ENCODE measurements around the gene GRIP1. TPM values are rescaled to one million over a fixed set of nuclear protein-coding genes. Genes with fewer than 3 reads are reported as not detected.

Gene GRIP1
- total and polyA plus RNA-seq, 2 donors (not counting 1 experiment from before 2014, with no cell fraction given): 0.12 TPM; not detected in 1

DNA sequence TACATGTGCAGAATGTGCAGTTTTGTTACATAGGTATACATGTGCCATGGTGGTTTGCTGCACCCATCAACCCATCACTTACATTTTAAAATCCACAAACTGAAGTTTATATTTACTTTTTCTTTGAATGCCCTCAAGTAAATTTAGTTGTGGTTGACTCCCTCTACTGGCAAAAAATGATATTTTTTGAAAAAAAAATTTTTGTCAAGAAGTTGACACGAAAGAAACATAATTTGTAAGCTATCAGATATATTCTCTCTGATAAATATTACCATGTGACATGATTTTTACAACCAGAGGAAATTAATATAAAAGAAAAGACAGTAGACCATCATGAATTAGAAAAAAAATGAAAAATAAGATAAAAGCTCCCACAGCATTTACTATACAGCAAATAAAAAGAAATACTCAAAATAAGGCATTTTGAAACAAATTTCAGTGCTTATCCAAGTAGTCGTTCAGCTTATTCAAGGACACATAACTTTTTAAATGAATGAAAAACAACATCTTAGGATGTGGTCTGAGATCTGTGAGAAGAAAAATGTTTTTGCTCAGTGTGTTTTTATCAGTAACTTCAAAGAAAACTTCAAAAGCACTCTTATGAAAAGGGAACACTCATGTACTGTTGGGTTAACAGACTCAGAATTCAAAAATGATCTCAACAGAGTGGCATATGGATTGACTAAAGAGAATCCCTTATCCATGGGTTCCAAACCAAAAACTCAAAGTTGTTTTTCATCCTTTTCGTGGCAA, 30.0 kb upstream of the GRIP1 start:
- H3K4me2 ChIP-seq (ENCODE audit: extremely low read depth, insufficient read depth, low read length): no peak overlapping the region
- no peak overlapping the region for H3K4me3 ChIP-seq (replicated peaks in 1 of 4; ENCODE audit: control extremely low read depth in 1 of 4, insufficient read depth in 1 of 4, low read depth in 3 of 4, low read length in 4 of 4)
- H3K9ac ChIP-seq (ENCODE audit: insufficient read depth, low read length): no peak overlapping the region
- H3K4me1 ChIP-seq (ENCODE audit: control insufficient read depth, extremely low read depth, insufficient read depth, low read length): no peaks in the 10 kb centered on the region
- H3K79me2 ChIP-seq (ENCODE audit: control insufficient read depth, insufficient read depth, low read length): no peaks in the 10 kb centered on the region
- H3K36me3 ChIP-seq (ENCODE audit: control insufficient read depth, insufficient read depth, low read length): no peaks in the 10 kb centered on the region
- H3K9me3 ChIP-seq (ENCODE audit: control insufficient read depth, insufficient read depth, low read depth, low read length): no peaks in the 10 kb centered on the region
- no peak overlapping the region for H3K27ac ChIP-seq (ENCODE audit: insufficient read depth, low read length)
- H2AFZ ChIP-seq (ENCODE audit: low read length): no peak overlapping the region
- TF ChIP-seq CTCF (conservative IDR thresholded peaks at IDR 0.05 in 1 of 2, IDR thresholded peaks at IDR 0.05 in 1 of 2; ENCODE audit: low read depth in 1 of 2, low read length in 2 of 2) (peak in 1 of 2 donors; percentile 36), EZH2 (IDR thresholded peaks at IDR 0.05; ENCODE audit: low read length, missing control alignments) (no peak)
- no peaks in the 10 kb centered on the region for H3K27me3 ChIP-seq (ENCODE audit: control insufficient read depth, insufficient read depth, low read length)
- peak in 1 of 2 donors; percentile 18 for DNase-seq (ENCODE audit: low read depth in 2 of 2)
- no peaks in the 10 kb centered on the region for H4K20me1 ChIP-seq (ENCODE audit: control insufficient read depth, extremely low read depth, insufficient read depth, low read length)

GRCh38 chr12:66707002-66707697, 28.3 kb upstream of the GRIP1 start:
- H3K27me3 ChIP-seq (ENCODE audit: control insufficient read depth, insufficient read depth, low read length): no peaks in the 10 kb centered on the region
- no peak overlapping the region for H3K9ac ChIP-seq (ENCODE audit: insufficient read depth, low read length)
- no peaks in the 10 kb centered on the region for H3K9me3 ChIP-seq (ENCODE audit: control insufficient read depth, insufficient read depth, low read depth, low read length)

More at GRCh38 chr12:66707002-66707697, 28.3 kb upstream of the GRIP1 start:
- no peaks in the 10 kb centered on the region for H3K36me3 ChIP-seq (ENCODE audit: control insufficient read depth, insufficient read depth, low read length)
- TF ChIP-seq EZH2 (IDR thresholded peaks at IDR 0.05; ENCODE audit: low read length, missing control alignments) (no peak), CTCF (conservative IDR thresholded peaks at IDR 0.05 in 1 of 2, IDR thresholded peaks at IDR 0.05 in 1 of 2; ENCODE audit: low read depth in 1 of 2, low read length in 2 of 2) (no peak)
- H4K20me1 ChIP-seq (ENCODE audit: control insufficient read depth, extremely low read depth, insufficient read depth, low read length): no peaks in the 10 kb centered on the region
- no peaks in the 10 kb centered on the region for H3K4me1 ChIP-seq (ENCODE audit: control insufficient read depth, extremely low read depth, insufficient read depth, low read length)
- no peak overlapping the region for H3K4me3 ChIP-seq (replicated peaks in 1 of 4; ENCODE audit: control extremely low read depth in 1 of 4, insufficient read depth in 1 of 4, low read depth in 3 of 4, low read length in 4 of 4)
- DNase-seq (ENCODE audit: low read depth in 2 of 2): no peak
- H2AFZ ChIP-seq (ENCODE audit: low read length): no peak overlapping the region
- no peak overlapping the region for H3K4me2 ChIP-seq (ENCODE audit: extremely low read depth, insufficient read depth, low read length)
- H3K79me2 ChIP-seq (ENCODE audit: control insufficient read depth, insufficient read depth, low read length): no peaks in the 10 kb centered on the region
- no peak overlapping the region for H3K27ac ChIP-seq (ENCODE audit: insufficient read depth, low read length)
